HG02938 (cell line): ENCODE data around the gene NEURL1.

Source experiments
- ATAC-seq: cut with Tn5 transposase; IDR thresholded peaks from one replicate; pipeline ENCODE4 v1.9.1; 2021; ENCODE audit warnings: mild to moderate bottlenecking, moderate library complexity; ENCODE audit not compliant: unreplicated experiment

NEURL1 gene

DNA sequence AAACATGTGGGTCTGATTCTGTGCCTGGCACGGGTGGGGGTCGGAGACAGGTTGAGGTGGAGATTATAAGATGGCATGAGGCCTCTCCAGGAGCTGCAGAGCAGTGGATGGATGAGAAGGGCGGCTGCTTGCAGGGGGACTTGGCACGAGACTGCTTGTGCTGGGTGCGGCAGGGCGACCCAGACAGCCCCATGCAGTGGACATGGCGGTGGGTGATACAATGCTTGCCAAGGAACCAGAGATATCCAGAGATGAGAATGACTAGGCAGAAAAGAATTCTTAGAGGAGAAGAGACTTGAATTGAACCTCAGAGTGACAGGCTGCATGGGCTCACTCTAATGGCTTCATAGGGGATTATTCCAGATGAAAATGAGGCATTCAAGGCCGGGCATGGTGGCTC lies 145.4 kb downstream of the NEURL1 start:
- ATAC-seq = no peak

DNA sequence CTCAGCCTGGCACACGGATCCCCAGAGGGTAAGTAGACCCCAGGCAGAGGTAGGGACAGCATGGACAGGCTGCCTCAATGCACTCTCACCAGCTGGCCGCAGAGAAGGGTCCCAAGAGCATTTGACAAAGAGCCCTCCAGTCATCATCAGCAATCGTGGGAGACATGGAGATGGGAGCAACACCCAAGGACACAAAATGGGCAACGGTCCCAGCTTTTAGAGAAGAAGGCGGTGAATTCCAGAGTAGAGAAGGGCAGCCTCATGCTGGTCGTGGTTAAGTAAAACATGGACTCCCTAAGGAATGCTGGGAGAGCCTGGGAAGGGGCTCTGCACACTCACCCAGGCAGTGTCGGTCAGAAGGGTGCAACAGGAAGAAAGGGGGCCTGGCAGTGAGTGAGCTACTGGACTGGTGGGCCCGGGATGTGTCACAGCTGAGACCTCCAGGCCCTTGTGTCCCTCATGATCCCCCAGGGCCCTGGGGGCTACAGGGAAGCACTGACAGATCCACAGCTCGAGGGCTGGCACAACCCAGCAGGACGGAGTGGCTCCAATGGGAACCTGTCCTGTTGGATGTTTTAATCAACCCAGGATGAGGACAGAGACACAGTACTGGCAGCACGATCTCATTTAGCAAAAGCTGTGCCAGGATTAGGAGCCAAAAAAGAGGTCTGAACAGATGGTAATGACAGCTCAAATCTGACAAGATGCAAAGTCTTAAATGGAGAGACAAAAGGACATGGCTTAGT lies 147.1 kb downstream of the NEURL1 start:
- no peak for ATAC-seq

DNA sequence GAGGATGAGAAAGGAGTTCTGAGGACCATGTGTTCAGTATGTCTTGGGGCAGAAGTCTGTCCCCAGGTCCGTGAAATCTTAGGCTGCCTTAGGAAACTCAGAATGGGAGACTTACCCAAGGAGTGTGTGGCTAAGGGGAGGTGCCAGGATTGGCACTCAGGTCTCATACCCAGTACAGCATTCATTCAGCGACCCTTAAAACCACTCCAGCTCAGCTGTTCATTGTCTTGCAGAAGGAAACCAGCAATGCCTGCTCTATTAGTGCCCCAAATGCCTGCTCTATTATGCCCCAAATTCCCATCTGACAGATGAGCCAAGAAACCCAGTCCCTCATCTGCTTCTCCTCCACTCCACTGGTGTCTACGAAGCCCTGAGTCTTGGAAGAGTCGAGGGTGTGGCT lies 147.8 kb downstream of the NEURL1 start:
- no peak for ATAC-seq
